GM21528 (cell line): ENCODE results near the gene LKAAEAR1.

Experiments used
- ATAC-seq: cut with Tn5 transposase; IDR thresholded peaks from one replicate; pipeline ENCODE4 v1.9.1; 2021; ENCODE audit warnings: mild to moderate bottlenecking, moderate library complexity; ENCODE audit not compliant: unreplicated experiment, low FRiP score

LKAAEAR1 gene

GRCh38 chr20:64053841-64054661, 30.1 kb downstream of the LKAAEAR1 start:
- no peak for ATAC-seq

- ATAC-seq: no peak
Measured at GRCh38 chr20:64052987-64053840, 31.0 kb downstream of the LKAAEAR1 start.

DNA sequence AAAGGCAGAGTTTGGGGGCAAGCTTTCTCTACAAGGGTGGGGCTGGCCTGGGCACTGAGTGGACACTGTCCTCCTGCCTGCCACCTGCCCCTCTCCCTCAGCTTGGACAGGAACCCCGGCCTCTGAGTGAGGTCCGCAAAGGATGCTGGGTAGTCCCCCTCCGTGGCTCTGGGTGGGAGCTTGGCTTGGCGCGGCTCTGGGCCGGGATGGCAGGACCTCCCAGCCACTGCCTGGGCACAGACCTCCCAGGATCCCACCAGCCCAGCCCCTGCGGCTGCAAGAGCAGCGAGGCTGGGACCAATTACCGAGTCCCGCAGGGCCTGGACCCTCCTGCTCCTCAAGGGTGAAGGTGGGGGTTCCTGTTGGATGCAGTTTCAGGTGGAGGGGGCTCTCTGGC, 31.9 kb downstream of the LKAAEAR1 start:
- no peak for ATAC-seq

DNA sequence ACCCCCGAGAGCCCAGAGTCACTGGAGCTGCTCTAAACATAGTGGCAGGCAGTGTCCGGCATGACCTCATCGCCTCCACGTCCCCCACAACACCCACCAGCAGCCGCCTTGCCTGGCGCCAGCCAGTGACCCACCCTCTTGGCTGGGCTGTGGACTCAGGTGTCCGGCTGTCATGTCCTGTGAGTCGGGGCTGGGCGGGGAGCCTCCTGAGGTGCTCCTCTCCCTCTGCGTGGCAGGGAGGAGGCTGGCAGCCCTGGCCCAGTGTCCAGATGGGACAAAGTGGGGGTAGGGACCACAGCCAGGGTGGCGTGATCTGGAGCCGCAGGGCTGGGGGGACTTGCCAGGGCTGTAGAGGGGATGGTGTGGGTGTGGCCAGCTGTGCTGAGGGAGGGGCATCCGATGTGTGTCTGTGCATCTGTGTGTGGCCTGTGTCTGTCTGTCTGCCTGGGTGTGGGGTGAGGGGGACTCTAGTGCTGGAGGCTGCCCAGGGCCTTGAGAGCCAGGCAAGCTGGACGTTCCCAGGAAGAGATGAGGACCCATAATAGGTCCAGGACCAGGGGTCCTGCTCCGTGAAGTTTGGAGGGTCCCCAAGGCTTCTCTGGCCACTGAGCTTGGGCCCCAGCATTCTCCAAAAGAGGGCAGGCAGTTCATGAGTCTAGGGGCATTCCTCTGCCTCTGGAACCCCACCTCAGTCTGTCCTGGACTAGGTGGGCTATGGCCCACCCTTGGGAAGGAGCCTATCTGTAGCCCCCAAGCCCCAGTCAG, 32.5 kb downstream of the LKAAEAR1 start:
- no peak for ATAC-seq

DNA sequence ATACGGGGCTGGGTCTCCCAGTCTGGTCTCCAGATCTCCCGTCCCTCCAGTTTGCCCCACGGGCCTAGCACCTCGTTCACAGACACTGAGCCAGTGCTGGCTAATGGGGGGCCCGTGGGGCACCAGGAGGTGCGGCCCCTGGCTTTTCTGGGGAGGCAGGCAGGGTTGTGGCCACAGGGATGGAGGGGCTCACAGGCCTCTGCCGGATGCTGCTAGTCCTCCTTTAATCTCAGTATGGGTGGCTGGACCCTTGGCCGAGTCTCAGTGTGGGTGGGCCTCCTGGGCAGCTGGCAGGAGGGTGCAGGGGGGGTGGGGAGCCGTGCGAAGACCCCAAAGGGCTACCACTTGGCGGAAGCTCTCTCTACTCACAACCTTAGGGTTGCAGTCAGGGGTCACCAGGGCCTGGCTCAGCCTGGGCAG, 33.2 kb downstream of the LKAAEAR1 start:
- ATAC-seq: no peak

GRCh38 chr20:64050261-64051032, 33.8 kb downstream of the LKAAEAR1 start:
- ATAC-seq: no peak

GRCh38 chr20:64049878-64050260, 34.3 kb downstream of the LKAAEAR1 start:
- no peak for ATAC-seq

DNA sequence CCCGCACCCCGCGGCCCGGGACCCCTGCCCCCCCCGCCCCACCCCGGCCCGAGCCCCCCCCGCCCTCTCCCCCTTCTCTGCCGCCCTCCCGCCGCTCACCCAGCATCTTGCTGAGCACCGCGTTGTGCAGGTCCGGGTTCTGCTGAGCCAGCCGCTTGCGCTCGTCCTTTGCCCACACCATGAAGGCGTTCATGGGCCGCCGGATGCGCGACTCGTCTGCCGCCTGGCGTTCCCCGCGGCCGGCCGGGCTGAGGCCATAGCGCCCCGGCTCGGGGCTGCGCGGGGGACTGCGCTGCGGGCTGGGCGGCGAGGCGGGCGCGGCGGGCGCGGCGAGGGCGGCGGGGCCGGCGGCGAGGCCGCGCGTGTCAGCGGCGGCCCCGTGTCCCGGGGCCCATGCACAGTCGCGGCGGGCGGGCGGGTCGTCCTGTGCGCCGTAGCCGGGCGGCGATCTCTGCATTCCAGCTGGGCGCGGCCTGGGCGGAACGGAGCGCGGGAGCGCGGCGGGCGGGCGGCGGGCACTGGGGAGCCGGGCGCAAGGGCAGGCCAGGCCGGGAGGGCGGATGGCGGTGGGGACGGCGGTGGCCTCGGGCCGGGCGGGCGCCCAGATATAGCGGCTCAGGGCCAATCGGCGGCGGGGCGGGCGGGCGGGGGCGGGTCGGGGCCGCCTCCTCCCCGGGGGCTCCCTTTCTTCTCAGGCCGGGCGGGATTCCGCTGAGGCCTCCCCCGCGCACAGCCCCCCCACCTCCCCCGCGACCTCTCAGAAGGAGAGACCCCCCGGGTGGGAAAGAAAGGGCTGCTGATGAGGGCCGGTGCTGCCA, 34.9 kb downstream of the LKAAEAR1 start, which contains the start of gene SOX18:
TSS of gene SOX18 (minus strand) at position 580 of the 818 bp plus-strand sequence. CDS start at position 457, 123 bp downstream.
- ATAC-seq: no peak

GRCh38 chr20:64048402-64049044, 35.7 kb downstream of the LKAAEAR1 start:
- ATAC-seq: no peak

DNA sequence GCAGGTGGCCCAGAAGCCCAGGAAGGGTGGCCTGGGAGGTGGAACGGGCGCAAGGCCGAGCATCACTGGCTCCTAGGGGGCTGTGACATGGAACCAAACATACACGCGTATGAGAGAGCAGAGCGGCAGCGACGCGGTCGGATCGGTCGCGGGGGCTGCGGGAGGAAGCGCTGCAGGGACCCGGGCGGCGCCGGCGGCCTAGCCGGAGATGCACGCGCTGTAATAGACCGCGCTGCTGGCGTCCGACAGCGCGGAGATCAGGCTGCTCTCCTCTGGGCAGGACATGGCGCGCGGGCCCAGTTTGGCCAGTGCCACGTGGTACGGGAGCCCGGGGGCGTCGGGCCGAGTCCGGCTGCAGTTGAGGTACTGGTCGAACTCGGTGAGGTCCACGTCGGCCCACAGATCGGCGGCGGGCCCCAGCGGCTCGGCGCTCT, 36.2 kb downstream of the LKAAEAR1 start:
- no peak for ATAC-seq

GRCh38 chr20:64047046-64047389, 37.2 kb downstream of the LKAAEAR1 start:
- ATAC-seq: no peak

DNA sequence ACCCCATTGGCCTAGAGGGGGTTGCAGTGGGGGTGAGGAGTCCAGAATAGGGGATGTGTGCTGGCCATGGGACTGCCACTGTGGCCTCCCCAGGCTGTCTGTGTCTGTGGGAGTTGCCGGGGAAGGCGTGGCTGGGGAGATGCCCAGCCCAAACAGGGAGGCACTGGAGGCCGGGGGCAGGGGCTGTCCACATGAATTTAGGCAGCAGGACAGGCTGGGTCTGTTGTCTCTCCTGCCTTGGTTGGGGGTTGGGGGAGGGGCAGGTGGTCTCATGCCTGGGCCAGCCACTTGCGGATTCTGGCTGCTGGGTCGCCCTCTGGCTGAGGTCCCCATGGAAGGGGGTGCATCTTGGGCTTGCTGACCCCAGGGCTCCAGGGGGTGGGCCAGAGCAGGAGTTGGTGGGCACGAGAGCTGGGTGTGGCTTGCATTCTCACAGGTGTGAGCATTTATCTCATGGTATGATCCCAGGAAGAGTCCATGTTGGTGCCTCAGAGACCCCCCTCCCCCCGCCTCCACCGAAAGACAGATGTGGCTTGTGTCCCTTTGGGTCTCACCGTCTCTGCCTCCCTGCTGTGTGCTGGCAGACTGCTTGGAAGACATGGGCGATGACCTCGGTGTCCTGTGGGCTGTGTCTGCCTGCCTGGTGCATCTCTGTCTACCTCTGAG, 38.7 kb downstream of the LKAAEAR1 start:
- ATAC-seq: no peak

- ATAC-seq: no peak
Measured at GRCh38 chr20:64044484-64045247, 39.5 kb downstream of the LKAAEAR1 start.

GRCh38 chr20:64043768-64044167, 40.4 kb downstream of the LKAAEAR1 start:
- no peak for ATAC-seq

DNA sequence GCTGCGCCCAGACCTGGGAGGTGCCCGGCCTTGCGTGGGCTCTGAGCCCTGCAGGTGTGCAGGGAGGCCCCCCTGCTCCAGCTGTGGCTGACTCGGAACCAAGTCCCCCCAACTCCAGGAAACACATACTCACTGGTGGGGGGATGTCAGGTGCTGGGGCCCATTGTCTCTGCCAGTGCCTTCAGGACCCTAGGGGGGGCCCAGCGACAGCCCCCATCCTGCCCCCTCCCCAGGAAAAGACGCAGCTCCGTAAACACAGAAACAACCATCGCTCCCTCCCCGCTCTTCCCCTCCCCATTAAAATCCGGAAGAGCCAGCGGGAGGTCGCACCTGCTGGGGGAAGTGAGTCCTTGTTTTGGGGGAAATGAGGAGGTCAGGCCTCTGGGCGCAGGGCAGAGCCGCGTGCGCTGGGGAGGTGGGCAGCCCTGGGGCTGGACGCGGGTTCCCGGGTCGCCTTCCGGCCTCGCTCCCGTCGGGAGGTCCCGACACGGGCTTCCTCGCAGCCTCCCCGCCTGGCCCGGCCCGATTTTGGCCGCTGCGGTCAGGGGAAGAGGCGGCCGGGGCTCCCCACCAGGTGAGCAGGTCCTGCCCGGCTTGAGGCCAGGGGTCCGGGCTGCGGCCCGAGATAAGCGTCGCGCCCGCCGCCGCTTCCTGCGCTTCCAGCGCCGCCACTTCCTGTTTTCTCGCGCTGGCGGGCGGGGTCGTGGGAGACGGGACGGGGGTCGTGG, 42.0 kb downstream of the LKAAEAR1 start:
- ATAC-seq: no peak

GRCh38 chr20:64041781-64042053, 42.5 kb downstream of the LKAAEAR1 start:
- ATAC-seq: no peak
